ENCODE data around the gene S100A7A. TPM values are rescaled to one million over a fixed set of nuclear protein-coding genes. Genes with fewer than 3 reads are reported as not detected.
A peak's percentile ranks its signal among the peaks of the same experiment; 100 is the strongest.

S100A7A gene
- total and polyA plus RNA-seq, 3 experiments from 2014 or later = not detected

DNA sequence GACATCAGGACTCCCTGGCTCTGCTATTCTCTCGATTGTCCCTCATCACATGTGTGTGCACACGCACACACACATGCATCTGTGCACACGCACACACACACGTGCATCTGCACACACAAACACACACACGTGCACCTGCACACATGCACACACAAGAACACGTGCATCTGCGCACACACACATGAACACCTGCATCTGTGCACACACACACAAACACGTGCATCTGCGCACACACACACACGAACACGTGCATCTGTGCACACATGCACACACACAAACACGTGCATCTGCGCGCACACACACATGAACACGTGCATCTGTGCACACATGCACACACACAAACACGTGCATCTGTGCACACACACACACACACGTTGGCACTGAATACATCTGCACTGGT, 14.7 kb downstream of the S100A7A start:
- Histone ChIP-seq H3K4me1 (ENCODE audit: insufficient read depth, low read length) (no peaks in the 10 kb centered on the region), H3K27ac (ENCODE audit: low read depth, low read length) (no peak overlapping the region), H3K4me3 (ENCODE audit: low read length) (no peak overlapping the region), H3K36me3 (ENCODE audit: insufficient read depth, low read length) (no peaks in the 10 kb centered on the region), H3K9me3 (ENCODE audit: low read length) (no peaks in the 10 kb centered on the region), H3K27me3 (ENCODE audit: insufficient read depth, low read length, poor library complexity, severe bottlenecking) (no peaks in the 10 kb centered on the region)
- Mint-ChIP-seq H3K27ac (no peak overlapping the region), H3K9me3 (no peaks in the 10 kb centered on the region), H3K36me3 (no peaks in the 10 kb centered on the region), H3K4me1 (no peaks in the 10 kb centered on the region), H3K4me3 (no peak overlapping the region), H3K27me3 (peaks cover 24 to 49% of the 10 kb centered on the region in 2 donors)
- POLR2A ChIA-PET = no interaction called here
- DNase-seq = no peak
- CTCF ChIA-PET = no interaction called here

DNA sequence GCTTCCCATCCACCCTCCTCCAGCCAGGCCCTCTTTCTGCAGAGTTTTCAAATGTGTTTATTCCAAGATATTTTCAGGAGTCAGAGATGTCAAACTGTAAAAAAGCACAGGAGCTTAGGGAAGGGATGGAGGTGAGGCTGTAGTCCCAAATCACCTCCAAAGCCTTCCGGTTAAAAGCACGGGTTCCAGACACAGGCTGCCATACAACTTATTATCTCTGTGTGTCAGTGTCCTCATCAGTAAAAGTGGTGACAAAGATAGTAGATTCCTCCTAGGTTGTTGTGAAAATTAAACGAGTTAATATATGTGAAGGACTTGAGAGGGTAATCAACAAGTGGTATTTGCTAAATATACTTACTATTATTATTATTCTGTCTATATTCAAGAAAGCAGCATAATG, 15.1 kb downstream of the S100A7A start:
- CTCF ChIA-PET = no interaction called here
- POLR2A ChIA-PET = no interaction called here
- H3K36me3 ChIP-seq (ENCODE audit: insufficient read depth, low read length) = no peaks in the 10 kb centered on the region
- peaks cover 26 to 53% of the 10 kb centered on the region in 2 donors for H3K27me3 Mint-ChIP-seq
- no peaks in the 10 kb centered on the region for H3K4me1 ChIP-seq (ENCODE audit: insufficient read depth, low read length)
- no peaks in the 10 kb centered on the region for H3K9me3 Mint-ChIP-seq
- H3K4me3 ChIP-seq (ENCODE audit: low read length) = no peak overlapping the region
- no peaks in the 10 kb centered on the region for H3K27me3 ChIP-seq (ENCODE audit: insufficient read depth, low read length, poor library complexity, severe bottlenecking)
- H3K27ac ChIP-seq (ENCODE audit: low read depth, low read length) = no peak overlapping the region
- H3K36me3 Mint-ChIP-seq = no peaks in the 10 kb centered on the region
- no peaks in the 10 kb centered on the region for H3K4me1 Mint-ChIP-seq
- H3K27ac Mint-ChIP-seq = no peak overlapping the region
- no peaks in the 10 kb centered on the region for H3K9me3 ChIP-seq (ENCODE audit: low read length)
- DNase-seq = no peak
- no peak overlapping the region for H3K4me3 Mint-ChIP-seq

DNA sequence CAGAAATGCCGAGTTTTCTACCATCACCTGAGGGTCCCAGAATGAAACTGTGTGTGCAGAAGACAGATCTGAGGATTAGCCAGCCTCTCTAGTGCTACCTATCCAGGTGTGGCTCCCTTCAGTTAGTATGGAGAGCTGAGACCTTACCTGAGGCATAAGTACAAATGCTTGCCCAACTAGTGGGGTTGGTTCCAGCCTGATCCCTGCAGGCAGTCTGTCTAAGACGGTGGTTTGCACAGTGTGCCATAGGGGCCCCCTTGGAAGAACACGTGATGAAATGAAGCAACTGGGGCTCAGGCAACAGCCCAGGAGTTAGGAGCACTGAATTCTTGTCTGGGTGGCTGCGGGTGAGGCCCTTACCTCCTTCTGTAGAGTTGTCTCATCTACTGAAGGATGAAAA, 15.6 kb downstream of the S100A7A start:
- Mint-ChIP-seq H3K9me3 (no peaks in the 10 kb centered on the region), H3K4me1 (no peaks in the 10 kb centered on the region), H3K4me3 (no peak overlapping the region), H3K27ac (no peak overlapping the region), H3K36me3 (no peaks in the 10 kb centered on the region), H3K27me3 (peaks cover 22 to 56% of the 10 kb centered on the region in 2 donors)
- Histone ChIP-seq H3K9me3 (ENCODE audit: low read length) (no peaks in the 10 kb centered on the region), H3K36me3 (ENCODE audit: insufficient read depth, low read length) (no peaks in the 10 kb centered on the region), H3K4me3 (ENCODE audit: low read length) (no peak overlapping the region), H3K27me3 (ENCODE audit: insufficient read depth, low read length, poor library complexity, severe bottlenecking) (no peaks in the 10 kb centered on the region), H3K4me1 (ENCODE audit: insufficient read depth, low read length) (no peaks in the 10 kb centered on the region), H3K27ac (ENCODE audit: low read depth, low read length) (no peak overlapping the region)
- no peak for DNase-seq
- POLR2A ChIA-PET = no interaction called here
- CTCF ChIA-PET = no interaction called here

DNA sequence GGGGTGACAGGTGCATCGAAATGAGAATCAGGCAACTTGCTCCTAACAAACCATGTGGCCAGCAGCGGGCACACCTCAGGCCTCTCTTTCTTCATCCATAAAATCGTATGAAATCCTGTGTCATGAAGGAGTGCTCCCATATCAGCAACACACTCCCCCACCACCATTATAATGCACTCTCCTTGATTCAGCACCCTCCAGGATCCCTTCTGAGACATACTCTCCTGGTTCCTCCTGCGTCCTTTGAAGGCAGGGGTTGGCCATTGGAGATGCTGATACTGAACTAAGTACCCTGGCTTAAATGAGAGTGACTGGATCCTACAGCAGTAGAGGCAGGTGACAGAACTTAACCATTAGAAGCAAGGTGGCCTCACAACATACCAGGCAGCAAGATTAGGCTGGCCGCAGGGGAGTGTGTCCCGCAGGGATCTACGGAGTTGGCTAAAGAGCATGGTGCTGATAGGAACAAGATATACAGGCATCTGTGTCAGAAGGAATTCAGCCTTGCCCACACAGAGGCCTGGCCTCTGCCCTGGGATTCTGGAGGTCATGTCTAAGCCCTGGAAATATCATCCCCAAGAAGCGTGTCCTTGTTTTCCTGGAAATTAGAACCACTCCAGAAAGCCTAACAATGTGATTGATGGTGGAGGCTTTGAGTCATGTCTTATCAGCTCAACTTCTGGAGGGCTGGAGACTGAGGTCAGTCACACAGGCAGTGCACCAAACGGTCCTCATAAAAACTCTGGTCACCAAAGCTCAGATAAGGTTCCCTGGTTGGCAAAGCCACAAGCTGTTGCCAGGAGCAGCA, 16.8 kb downstream of the S100A7A start:
- H3K27me3 ChIP-seq (ENCODE audit: insufficient read depth, low read length, poor library complexity, severe bottlenecking) = no peaks in the 10 kb centered on the region
- Mint-ChIP-seq H3K36me3 (peaks cover 0 to 2% (median 0%) of the 10 kb centered on the region in 3 donors), H3K4me3 (no peak overlapping the region), H3K27me3 (peaks cover 24 to 56% of the 10 kb centered on the region in 2 donors), H3K27ac (no peak overlapping the region), H3K4me1 (no peaks in the 10 kb centered on the region), H3K9me3 (no peaks in the 10 kb centered on the region)
- DNase-seq = no peak
- ChIA-PET CTCF (no interaction called here), POLR2A (no interaction called here)
- no peaks in the 10 kb centered on the region for H3K4me1 ChIP-seq (ENCODE audit: insufficient read depth, low read length)
- no peak overlapping the region for H3K4me3 ChIP-seq (ENCODE audit: low read length)
- H3K9me3 ChIP-seq (ENCODE audit: low read length) = no peaks in the 10 kb centered on the region
- no peaks in the 10 kb centered on the region for H3K36me3 ChIP-seq (ENCODE audit: insufficient read depth, low read length)
- H3K27ac ChIP-seq (ENCODE audit: low read depth, low read length) = peak overlapping the region; percentile 35

DNA sequence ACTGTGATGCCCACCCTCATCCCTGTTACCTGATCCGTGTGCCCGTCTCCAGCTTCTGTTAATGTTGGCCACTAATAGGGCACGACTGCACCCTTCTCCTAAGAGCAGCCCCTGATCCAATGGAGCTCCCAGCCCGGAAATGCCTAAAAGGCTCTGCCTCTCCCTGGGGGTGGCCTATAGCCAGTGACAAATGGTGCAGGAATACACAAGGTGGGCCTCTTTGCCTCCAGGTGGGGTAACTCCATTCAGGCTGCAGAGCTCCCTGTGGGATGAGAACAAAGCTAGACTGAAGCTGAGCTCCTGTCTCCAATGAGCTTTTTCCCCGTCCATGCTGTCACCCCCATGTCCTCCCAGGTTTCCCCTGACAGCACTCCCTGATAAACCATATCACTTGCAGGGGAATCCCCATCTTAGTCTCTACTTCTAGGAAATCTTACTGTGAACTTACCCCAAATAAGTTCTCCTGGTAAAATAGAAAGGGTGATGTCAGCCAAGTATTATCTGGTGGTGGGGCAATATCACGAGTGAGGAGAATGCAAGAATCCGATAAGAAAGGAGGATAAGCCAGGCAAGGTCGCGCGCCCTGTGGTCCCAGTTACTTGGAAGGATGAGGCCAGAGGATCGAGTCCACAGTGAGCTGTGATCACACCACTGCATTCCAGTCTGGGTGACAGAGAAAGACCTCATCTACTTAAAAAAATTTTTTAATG, 18.6 kb downstream of the S100A7A start:
- no peak for DNase-seq
- Mint-ChIP-seq H3K4me1 (no peaks in the 10 kb centered on the region), H3K36me3 (peaks cover 0 to 2% (median 0%) of the 10 kb centered on the region in 3 donors), H3K9me3 (peaks cover 0 to 2% (median 0%) of the 10 kb centered on the region in 5 donors), H3K27me3 (peaks cover 23 to 58% of the 10 kb centered on the region in 2 donors), H3K4me3 (no peak overlapping the region), H3K27ac (no peak overlapping the region)
- Histone ChIP-seq H3K9me3 (ENCODE audit: low read length) (no peaks in the 10 kb centered on the region), H3K36me3 (ENCODE audit: insufficient read depth, low read length) (no peaks in the 10 kb centered on the region), H3K27me3 (ENCODE audit: insufficient read depth, low read length, poor library complexity, severe bottlenecking) (no peaks in the 10 kb centered on the region), H3K4me1 (ENCODE audit: insufficient read depth, low read length) (no peaks in the 10 kb centered on the region), H3K27ac (ENCODE audit: low read depth, low read length) (no peak overlapping the region), H3K4me3 (ENCODE audit: low read length) (no peak overlapping the region)
- ChIA-PET CTCF (no interaction called here), POLR2A (no interaction called here)

- Histone ChIP-seq H3K27ac (ENCODE audit: low read depth, low read length) (no peak overlapping the region), H3K4me1 (ENCODE audit: insufficient read depth, low read length) (no peaks in the 10 kb centered on the region), H3K27me3 (ENCODE audit: insufficient read depth, low read length, poor library complexity, severe bottlenecking) (no peaks in the 10 kb centered on the region), H3K36me3 (ENCODE audit: insufficient read depth, low read length) (no peaks in the 10 kb centered on the region), H3K9me3 (ENCODE audit: low read length) (no peaks in the 10 kb centered on the region), H3K4me3 (ENCODE audit: low read length) (no peak overlapping the region)
- Mint-ChIP-seq H3K4me1 (no peaks in the 10 kb centered on the region), H3K36me3 (peaks cover 0 to 2% (median 0%) of the 10 kb centered on the region in 3 donors), H3K27me3 (peaks cover 20 to 56% of the 10 kb centered on the region in 2 donors), H3K4me3 (no peak overlapping the region), H3K27ac (no peak overlapping the region), H3K9me3 (peaks cover 0 to 3% (median 0%) of the 10 kb centered on the region in 5 donors)
- POLR2A ChIA-PET = no interaction called here
- no peak for DNase-seq
- CTCF ChIA-PET = no interaction called here
Observed at GRCh38 chr1:153437236-153437635, 20.9 kb downstream of the S100A7A start.

DNA sequence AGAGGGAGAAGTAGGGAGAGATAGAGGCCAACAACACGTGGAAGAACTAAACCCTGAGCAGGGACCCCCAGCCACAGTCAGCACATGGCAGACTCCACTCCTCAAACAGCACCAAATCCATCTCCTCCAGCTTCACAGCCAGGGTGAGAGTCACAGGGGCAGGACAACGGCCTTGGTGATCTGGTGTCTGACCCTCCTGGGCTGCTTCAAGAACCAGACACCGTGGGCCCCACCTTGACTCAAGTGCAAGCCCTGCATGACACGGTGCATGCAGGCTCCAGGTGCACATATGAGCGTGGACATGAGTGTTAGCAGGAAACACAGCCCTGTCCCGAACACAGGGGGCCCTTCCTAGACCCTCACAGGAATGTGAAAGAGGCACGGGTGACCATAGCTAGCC, 22.3 kb downstream of the S100A7A start:
- Mint-ChIP-seq H3K9me3 (peaks cover 0 to 4% (median 0%) of the 10 kb centered on the region in 5 donors), H3K4me3 (no peak overlapping the region), H3K27ac (no peak overlapping the region), H3K36me3 (peaks cover 0 to 2% (median 0%) of the 10 kb centered on the region in 3 donors), H3K27me3 (peaks cover 23 to 55% of the 10 kb centered on the region in 2 donors), H3K4me1 (no peaks in the 10 kb centered on the region)
- Histone ChIP-seq H3K36me3 (ENCODE audit: insufficient read depth, low read length) (no peaks in the 10 kb centered on the region), H3K9me3 (ENCODE audit: low read length) (no peaks in the 10 kb centered on the region), H3K4me3 (ENCODE audit: low read length) (no peak overlapping the region), H3K4me1 (ENCODE audit: insufficient read depth, low read length) (no peaks in the 10 kb centered on the region), H3K27ac (ENCODE audit: low read depth, low read length) (no peak overlapping the region), H3K27me3 (ENCODE audit: insufficient read depth, low read length, poor library complexity, severe bottlenecking) (no peaks in the 10 kb centered on the region)
- ChIA-PET POLR2A (no interaction called here), CTCF (no interaction called here)
- DNase-seq = no peak

- POLR2A ChIA-PET = no interaction called here
Observed at GRCh38 chr1:153439273-153439672, 23.0 kb downstream of the S100A7A start.

More at GRCh38 chr1:153439273-153439672, 23.0 kb downstream of the S100A7A start:
- H3K4me1 Mint-ChIP-seq = no peaks in the 10 kb centered on the region
- H3K9me3 Mint-ChIP-seq = peaks cover 0 to 4% (median 0%) of the 10 kb centered on the region in 5 donors
- CTCF ChIA-PET = no interaction called here
- peak overlapping the region in 1 of 8 donors; percentile 65 for H3K27ac Mint-ChIP-seq
- H3K36me3 ChIP-seq (ENCODE audit: insufficient read depth, low read length) = no peaks in the 10 kb centered on the region
- H3K27me3 Mint-ChIP-seq = peaks cover 23 to 59% of the 10 kb centered on the region in 2 donors
- H3K9me3 ChIP-seq (ENCODE audit: low read length) = no peaks in the 10 kb centered on the region
- no peak overlapping the region for H3K4me3 Mint-ChIP-seq
- no peaks in the 10 kb centered on the region for H3K4me1 ChIP-seq (ENCODE audit: insufficient read depth, low read length)
- no peaks in the 10 kb centered on the region for H3K27me3 ChIP-seq (ENCODE audit: insufficient read depth, low read length, poor library complexity, severe bottlenecking)
- no peak for DNase-seq
- H3K36me3 Mint-ChIP-seq = peaks cover 0 to 2% (median 0%) of the 10 kb centered on the region in 3 donors
- no peak overlapping the region for H3K4me3 ChIP-seq (ENCODE audit: low read length)
- H3K27ac ChIP-seq (ENCODE audit: low read depth, low read length) = no peak overlapping the region

Measured in CD8-positive, alpha-beta memory T cell (primary cell).